Measurements from ENCODE around the gene FKBP9.
A peak's percentile ranks its signal among the peaks of the same experiment; 100 is the strongest.
"Not testable (repeated sequence)": the region's sequence is repeated elsewhere in the genome, so short reads cannot be mapped to it uniquely, and the experiment has no call there.

FKBP9 gene

GRCh38 chr7:32957326-32958045 lies at the start of gene FKBP9:
TSS of gene FKBP9 (plus strand) at chr7:32957440. CDS start at chr7:32957574, 134 bp downstream.
- DNase-seq (ENCODE audit: low read depth in 2 of 2) = peak in 1 of 2 donors; percentile 9

GRCh38 chr7:32910195-32910594 lies 47.0 kb upstream of the FKBP9 start:
- DNase-seq (ENCODE audit: low read depth in 2 of 2) = no peak

GRCh38 chr7:32914184-32914583 lies 43.1 kb upstream of the FKBP9 start:
- no peak for DNase-seq (ENCODE audit: low read depth in 2 of 2)

GRCh38 chr7:32915041-32915536 lies 42.2 kb upstream of the FKBP9 start:
- no peak for DNase-seq (ENCODE audit: low read depth in 2 of 2)

GRCh38 chr7:32916006-32916405 lies 41.2 kb upstream of the FKBP9 start:
- DNase-seq (ENCODE audit: low read depth in 2 of 2) = no peak

DNA sequence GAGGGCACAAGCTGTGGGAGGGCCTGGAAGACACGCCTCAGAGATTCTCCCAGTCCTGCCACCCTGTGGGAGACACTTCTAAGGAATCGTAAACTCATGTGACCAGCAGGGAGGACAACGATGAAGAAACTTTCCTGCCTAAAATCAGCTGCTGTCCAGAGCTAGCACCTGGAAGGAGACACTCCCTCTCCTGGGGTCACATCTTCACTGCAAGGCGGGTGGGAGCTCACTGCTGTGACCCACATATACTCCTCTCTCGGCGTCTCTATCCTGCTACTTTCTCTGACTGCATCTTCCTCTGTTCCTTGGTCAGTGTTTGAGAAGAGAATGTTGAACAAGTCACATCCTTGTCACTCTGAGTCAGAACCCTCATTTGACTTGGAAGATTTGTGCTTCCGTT lies 40.2 kb upstream of the FKBP9 start:
- DNase-seq (ENCODE audit: low read depth in 2 of 2) = not testable (repeated sequence)

GRCh38 chr7:32921896-32922295 lies 35.3 kb upstream of the FKBP9 start:
- DNase-seq (ENCODE audit: low read depth in 2 of 2) = no peak

GRCh38 chr7:32928785-32929298 lies 28.4 kb upstream of the FKBP9 start:
- DNase-seq (ENCODE audit: low read depth in 2 of 2) = no peak

GRCh38 chr7:32929430-32930143 lies 27.7 kb upstream of the FKBP9 start:
- no peak for DNase-seq (ENCODE audit: low read depth in 2 of 2)

GRCh38 chr7:32930378-32930777 lies 26.9 kb upstream of the FKBP9 start:
- DNase-seq (ENCODE audit: low read depth in 2 of 2) = no peak

DNA sequence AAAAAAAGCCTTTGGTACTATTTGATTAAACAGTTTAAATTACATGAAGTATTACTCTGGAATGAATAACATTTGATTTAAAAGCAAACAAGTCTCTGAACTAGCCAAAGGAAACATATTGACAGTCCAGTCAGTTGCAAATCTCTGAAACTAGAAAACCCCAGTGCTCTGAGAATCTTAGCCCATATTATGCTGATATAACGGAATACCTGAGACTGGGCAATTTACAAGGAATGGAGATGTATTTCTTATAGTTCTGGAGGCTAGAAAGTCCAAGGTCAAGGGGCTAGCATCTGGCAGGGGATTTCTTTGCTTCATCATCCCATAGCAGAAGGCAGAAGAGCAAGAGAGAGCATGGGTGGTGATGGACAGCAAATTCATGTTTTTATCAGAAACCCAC lies 21.7 kb upstream of the FKBP9 start:
- no peak for DNase-seq (ENCODE audit: low read depth in 2 of 2)

GRCh38 chr7:32936689-32937088 lies 20.6 kb upstream of the FKBP9 start:
- no peak for DNase-seq (ENCODE audit: low read depth in 2 of 2)

DNA sequence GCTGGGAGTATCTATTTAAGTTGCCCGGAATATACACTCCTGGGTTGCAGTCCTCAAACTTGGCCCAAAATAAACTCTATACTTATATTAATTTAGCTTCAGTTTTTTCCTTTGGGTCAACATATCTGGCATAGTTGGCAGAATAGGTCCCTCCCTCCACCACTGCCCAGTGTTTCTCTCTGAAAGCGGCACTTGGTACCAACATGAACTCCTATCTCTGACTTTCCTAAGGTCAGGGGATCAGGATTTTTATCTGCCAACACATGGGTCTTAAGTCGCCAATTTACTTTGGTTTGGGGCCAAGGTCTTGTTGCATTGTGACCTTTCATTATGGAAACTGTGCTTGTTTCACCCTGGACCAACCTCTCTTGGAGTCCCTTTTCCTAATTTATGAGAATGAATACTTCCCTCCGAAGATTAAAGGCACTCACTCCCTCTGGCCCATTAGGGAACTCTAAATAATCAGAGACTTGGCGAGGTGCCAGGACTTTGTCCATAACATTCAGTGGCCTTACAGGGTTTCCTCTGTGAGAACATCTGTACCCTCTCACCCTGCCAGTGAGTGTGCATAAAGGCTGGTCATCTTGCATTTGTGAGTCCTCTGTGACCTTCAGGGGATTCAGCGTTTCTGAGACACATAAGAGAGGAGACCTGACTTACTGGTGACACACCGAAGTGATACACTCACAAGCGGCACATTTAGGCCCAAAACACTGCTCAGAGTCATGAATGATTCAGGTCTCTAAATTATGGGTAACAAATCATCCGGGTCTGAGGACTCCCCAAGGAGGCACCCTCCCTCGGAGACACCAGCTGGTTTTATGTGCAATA lies 19.7 kb upstream of the FKBP9 start:
- no peak for DNase-seq (ENCODE audit: low read depth in 2 of 2)

GRCh38 chr7:32941181-32941580 lies 16.1 kb upstream of the FKBP9 start:
- no peak for DNase-seq (ENCODE audit: low read depth in 2 of 2)

GRCh38 chr7:32941681-32942414 lies 15.4 kb upstream of the FKBP9 start:
- no peak for DNase-seq (ENCODE audit: low read depth in 2 of 2)

- DNase-seq (ENCODE audit: low read depth in 2 of 2) = peak in 1 of 2 donors; percentile 61
Measured at GRCh38 chr7:32942415-32943251, 14.6 kb upstream of the FKBP9 start.

GRCh38 chr7:32943252-32944030 lies 13.8 kb upstream of the FKBP9 start:
- no peak for DNase-seq (ENCODE audit: low read depth in 2 of 2)

GRCh38 chr7:32947420-32947983 lies 9.7 kb upstream of the FKBP9 start:
- DNase-seq (ENCODE audit: low read depth in 2 of 2) = no peak

- no peak for DNase-seq (ENCODE audit: low read depth in 2 of 2)
Measured at GRCh38 chr7:32948202-32948601, 9.0 kb upstream of the FKBP9 start.

All from stimulated activated CD4-positive, alpha-beta T cell treated with anti-CD3 and anti-CD28 coated beads, Interleukin-15, amount 100 ng/mL, for 48 hours (primary cell).